Activated T-cell treated with anti-CD3 and anti-CD28 coated beads, Interleukin-2, amount 50 U/mL, for 24 hours (primary cell): Measurements from ENCODE around the gene RFT1.
"Not testable (repeated sequence)": the region's sequence is repeated elsewhere in the genome, so short reads cannot be mapped to it uniquely, and the experiment has no call there.

Source experiments
- DNase-seq: peaks from one replicate; pipeline ENCODE4 v3.0.0-alpha.2; 2020
- H3K27ac Mint-ChIP-seq: 2 replicates; pipeline ENCODE4 v1.8.0; 2020; ENCODE audit warnings: mild to moderate bottlenecking, mixed read lengths
- H3K27me3 Mint-ChIP-seq: 2 replicates; pipeline ENCODE4 v1.8.0; 2020; ENCODE audit warnings: mixed read lengths
- H3K36me3 Mint-ChIP-seq: 2 replicates; pipeline ENCODE4 v1.8.0; 2020; ENCODE audit warnings: low read depth, mixed read lengths
- H3K4me1 Mint-ChIP-seq: 2 replicates; pipeline ENCODE4 v1.8.0; 2020; ENCODE audit warnings: low read depth, mixed read lengths
- H3K4me3 Mint-ChIP-seq: 2 replicates; pipeline ENCODE4 v1.8.0; 2020; ENCODE audit warnings: mild to moderate bottlenecking, moderate library complexity, mixed read lengths
- H3K9me3 Mint-ChIP-seq: 2 replicates; pipeline ENCODE4 v1.8.0; 2020; ENCODE audit warnings: mixed read lengths

RFT1 gene

DNA sequence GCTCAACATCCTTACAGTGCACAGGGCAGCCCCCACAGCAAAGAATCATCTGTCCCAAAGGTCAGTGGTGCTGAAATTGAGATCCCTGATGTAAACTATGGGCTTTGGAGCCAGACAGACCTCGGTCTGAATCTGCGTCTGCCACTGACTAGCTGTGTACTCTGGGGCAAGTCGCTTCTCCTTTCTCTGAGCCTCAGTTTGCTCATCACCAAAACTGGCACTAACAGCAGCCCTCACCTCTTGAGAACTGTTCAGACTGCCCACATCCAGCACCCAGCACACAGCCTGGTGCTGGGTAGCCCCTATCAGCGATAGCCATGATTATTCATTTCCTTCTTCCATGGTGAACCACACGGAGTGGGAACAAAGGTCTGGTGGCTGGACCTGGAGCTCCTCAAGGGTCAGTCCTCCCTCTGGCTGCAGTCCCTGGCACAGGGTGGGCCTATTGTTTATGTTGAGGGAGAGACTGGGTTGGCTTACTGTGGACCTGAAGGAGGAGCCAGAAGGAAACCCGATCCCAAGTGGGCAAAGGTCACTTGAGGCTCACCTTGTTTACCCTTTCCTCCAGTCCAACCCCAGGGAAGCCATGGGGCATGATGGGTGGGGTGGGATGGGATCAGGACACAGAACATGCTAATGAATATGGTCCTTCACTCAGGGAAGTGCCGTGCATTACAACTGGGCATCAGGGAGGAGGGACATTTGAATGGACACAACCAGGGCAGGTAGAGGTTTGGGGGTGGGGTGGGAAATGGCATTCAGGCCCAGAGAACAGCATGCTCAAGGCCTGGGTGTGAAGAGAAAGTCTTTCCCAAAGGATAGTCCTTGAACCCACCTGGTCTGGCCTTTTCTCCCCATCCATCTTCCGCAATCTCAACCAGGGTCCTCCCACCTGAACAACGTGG is 29.2 kb upstream of the RFT1 start:
- Mint-ChIP-seq H3K4me1 (peaks cover 23% of the 10 kb centered on the region), H3K27ac (no peak overlapping the region), H3K4me3 (peak overlapping the region; percentile 79), H3K9me3 (no peaks in the 10 kb centered on the region), H3K27me3 (peaks cover 46% of the 10 kb centered on the region), H3K36me3 (no peaks in the 10 kb centered on the region)
- DNase-seq = no peak

DNA sequence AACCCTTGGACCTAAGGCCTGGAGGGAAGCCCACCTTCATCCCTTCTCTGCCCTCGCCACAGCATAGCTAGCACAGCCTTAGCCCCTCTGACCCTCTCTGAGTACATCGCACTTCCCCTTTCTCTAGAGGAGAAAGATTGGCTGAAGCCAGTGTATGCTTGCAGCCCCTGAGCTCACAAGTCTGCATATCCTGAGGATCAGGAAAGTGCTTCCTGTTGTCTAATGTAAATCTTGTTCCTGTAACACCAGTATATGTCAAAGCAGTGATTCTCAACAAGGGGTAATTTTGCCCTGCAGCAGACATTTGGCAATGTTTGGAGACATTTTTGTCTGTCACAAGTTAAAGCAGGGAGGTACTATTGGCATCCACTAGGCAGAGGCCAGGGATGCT is 28.5 kb upstream of the RFT1 start:
- H3K36me3 Mint-ChIP-seq = no peaks in the 10 kb centered on the region
- H3K9me3 Mint-ChIP-seq = no peaks in the 10 kb centered on the region
- H3K27ac Mint-ChIP-seq = no peak overlapping the region
- DNase-seq = no peak
- H3K4me3 Mint-ChIP-seq = no peak overlapping the region
- H3K4me1 Mint-ChIP-seq = peaks cover 23% of the 10 kb centered on the region
- H3K27me3 Mint-ChIP-seq = peaks cover 50% of the 10 kb centered on the region

DNA sequence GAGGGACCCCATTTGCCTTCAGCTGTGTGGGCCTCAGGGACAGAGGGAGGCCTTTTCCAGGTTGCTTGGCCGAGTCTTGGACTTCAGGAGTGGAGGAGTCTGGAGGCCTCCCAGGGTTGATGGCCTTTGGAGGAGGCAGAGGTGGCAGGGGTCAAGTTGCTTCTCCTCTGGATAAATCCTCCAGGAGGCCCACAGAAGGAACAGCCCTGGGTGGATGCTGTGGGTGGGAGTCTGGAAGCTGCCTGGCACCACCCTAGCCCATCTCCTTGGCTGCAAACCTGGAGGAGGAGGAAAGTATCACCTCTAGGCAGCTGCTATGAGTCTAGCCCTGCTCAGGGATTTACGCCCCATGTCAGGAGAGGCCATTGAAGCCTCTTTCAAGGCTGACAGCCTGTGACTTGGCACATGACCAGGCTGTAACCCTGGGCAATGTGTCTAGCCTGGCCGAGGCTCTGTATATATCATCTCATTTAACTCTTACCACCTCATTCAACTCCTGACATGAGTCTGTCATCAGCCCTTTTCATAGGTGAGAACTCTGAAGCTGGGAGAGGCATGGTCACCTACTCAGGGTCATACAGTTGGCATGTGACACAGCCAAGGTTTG is 27.8 kb upstream of the RFT1 start:
- H3K4me3 Mint-ChIP-seq = no peak overlapping the region
- peaks cover 17% of the 10 kb centered on the region for H3K4me1 Mint-ChIP-seq
- no peaks in the 10 kb centered on the region for H3K9me3 Mint-ChIP-seq
- H3K36me3 Mint-ChIP-seq = no peaks in the 10 kb centered on the region
- H3K27me3 Mint-ChIP-seq = peaks cover 57% of the 10 kb centered on the region
- no peak for DNase-seq
- H3K27ac Mint-ChIP-seq = no peak overlapping the region

DNA sequence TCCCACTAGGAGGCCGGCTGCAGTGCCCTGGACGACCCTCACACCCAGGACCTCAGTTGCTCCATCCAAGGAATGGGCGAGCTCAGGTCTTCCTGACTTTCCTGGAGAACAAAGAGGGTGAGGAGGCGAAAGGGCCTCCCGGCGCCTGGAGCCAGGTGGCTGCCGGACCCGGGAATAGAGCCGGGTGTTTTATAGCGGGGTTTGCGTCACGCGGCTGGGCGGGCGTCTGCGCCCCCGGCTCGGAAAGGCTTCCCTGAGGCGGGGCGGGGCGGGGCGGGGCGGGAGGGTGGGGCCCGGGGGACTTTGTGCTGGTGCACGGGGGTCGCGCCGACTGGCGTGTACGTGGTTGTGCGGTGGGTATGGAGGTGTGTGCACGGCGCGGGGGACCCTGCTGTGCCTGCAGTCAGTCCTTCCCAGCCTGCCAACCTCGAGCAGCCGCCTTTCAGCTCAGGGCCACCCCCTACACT is 26.2 kb upstream of the RFT1 start:
- Mint-ChIP-seq H3K4me1 (peaks cover 7% of the 10 kb centered on the region), H3K36me3 (no peaks in the 10 kb centered on the region), H3K27me3 (peaks cover 62% of the 10 kb centered on the region), H3K9me3 (no peaks in the 10 kb centered on the region), H3K27ac (no peak overlapping the region), H3K4me3 (no peak overlapping the region)
- no peak for DNase-seq

DNA sequence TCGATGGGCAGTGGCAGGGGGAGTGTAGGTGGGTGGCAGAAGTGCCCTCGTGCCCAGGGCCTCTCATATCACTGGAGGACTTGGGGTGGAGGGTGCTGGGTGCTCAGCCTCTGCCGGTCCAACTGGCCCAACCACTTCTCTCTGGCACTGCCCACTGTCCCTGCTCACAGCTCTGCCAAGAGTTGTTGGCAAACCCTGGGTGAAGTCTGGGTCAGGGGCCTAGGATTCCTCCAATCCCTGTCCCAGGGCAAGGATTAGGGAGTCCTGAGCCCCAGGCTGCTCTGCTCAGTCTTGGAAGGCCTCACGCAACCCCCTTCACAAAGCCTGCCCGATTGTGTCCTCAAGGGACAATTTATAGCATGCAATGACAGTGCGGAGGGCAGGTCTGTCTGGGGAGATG is 25.5 kb upstream of the RFT1 start:
- peaks cover 62% of the 10 kb centered on the region for H3K27me3 Mint-ChIP-seq
- no peak overlapping the region for H3K27ac Mint-ChIP-seq
- no peak overlapping the region for H3K4me3 Mint-ChIP-seq
- H3K9me3 Mint-ChIP-seq = no peaks in the 10 kb centered on the region
- no peak for DNase-seq
- H3K36me3 Mint-ChIP-seq = no peaks in the 10 kb centered on the region
- H3K4me1 Mint-ChIP-seq = peaks cover 7% of the 10 kb centered on the region

DNA sequence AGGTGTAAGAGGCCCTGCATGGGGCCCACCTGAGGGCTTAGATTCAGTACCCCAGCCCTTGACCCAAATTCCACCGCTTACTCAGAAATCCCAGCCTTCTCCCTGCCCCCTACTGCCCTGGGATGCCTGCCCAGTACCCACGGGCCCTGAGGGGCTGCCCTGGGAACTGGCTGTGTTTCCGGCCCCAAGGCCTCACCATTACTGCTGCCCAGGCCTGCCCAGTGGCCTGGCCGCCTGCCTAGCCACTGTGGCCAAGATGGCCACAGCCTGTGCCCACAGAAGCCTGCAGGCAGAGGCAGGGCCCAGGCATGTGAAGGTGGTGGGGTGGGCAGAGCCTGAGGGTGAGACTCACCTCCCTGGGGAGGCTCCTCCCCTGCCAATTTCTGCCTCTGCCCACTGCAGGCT is 24.6 kb upstream of the RFT1 start:
- Mint-ChIP-seq H3K9me3 (no peaks in the 10 kb centered on the region), H3K4me1 (peaks cover under 1% of the 10 kb centered on the region), H3K4me3 (no peak overlapping the region), H3K27me3 (peaks cover 57% of the 10 kb centered on the region), H3K27ac (no peak overlapping the region), H3K36me3 (no peaks in the 10 kb centered on the region)
- DNase-seq = no peak

DNA sequence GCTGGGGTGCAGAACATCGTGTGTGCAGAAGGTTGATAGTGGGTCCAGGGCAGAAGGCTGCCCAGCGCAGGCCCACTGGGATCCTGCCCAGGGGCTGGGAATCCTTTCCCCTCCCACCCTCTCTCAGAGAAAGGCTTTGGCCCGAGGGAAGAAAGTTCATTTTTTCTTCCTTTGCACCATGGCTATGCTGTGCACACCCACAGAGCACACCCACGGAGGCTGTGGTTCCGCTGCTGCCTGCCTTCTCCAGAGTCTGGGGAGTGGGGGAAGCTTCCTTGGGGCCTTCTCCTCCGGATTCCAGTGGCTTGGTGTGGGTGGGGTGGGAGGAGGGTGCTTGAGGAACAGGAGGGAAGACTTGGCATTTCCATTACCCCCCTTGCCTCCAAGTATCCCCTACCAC is 23.7 kb upstream of the RFT1 start:
- Mint-ChIP-seq H3K27me3 (peaks cover 56% of the 10 kb centered on the region), H3K4me3 (no peak overlapping the region), H3K4me1 (no peaks in the 10 kb centered on the region), H3K9me3 (no peaks in the 10 kb centered on the region), H3K27ac (no peak overlapping the region), H3K36me3 (no peaks in the 10 kb centered on the region)
- no peak for DNase-seq

DNA sequence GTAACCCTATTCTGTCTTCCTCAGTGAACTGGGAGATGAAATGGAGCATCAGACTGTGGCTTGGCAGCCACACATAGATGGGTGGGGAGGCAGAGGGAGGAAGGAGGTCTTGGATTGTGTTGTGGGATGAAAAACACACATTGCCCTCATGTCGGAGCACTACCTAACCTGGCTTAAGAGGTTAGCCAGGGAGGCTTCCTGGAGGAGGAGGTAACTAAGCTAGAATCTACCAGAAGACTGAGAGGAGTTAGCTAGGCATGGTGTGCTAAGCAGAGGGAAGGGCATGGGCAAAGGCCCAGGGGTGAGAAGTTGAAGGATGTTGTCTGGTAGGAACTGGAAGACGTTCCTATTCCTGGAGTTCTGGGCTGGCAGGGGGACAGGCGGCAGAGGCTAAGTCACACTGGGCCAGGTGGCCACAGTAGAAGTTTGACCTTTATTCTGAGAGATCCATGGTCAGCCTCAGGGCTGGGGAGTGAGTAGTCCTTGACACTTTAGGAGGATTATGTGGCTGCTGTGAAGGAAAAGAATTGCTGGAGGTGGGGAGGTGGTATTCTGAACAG is 23.1 kb upstream of the RFT1 start:
- no peaks in the 10 kb centered on the region for H3K36me3 Mint-ChIP-seq
- no peaks in the 10 kb centered on the region for H3K9me3 Mint-ChIP-seq
- DNase-seq = no peak
- H3K27me3 Mint-ChIP-seq = peaks cover 51% of the 10 kb centered on the region
- no peak overlapping the region for H3K4me3 Mint-ChIP-seq
- no peaks in the 10 kb centered on the region for H3K4me1 Mint-ChIP-seq
- H3K27ac Mint-ChIP-seq = no peak overlapping the region

DNA sequence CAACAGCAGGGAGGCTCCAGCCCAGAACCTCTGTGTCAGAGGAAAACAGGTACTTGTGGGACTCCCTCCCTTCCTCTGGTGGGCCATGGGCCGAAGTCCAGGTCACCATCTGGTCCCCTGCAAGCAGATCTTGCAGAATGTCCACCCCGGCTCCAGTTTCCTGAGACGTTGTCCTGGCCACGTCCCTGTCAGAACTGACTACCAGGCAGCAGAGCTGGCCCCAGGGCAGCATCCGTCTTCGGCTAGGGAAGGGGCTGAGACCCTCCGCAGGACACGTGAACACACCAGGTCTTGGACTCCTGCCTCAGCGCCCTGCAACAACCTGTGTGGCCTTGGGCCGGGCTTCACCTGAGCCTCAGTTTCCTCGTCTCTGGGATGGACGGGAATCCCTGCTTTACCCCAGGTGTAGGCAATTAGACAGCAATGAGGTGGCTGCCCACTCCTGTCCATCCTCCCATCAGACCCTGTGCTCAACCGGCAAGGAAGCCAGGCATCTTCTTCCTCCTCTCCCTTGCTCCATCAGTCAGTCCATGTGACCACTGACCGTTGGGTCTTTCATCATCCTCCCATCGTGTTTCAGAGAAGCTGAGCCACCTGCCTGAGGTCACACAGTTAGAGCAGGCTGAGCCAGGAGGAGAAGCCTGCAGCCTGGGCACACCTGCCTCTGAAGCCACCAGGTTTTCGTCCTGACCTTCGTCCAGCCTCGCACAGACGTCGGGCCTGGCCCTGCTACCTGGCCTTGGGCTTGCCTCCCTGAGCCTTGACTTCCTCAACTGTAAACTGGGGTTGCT is 21.8 kb upstream of the RFT1 start:
- Mint-ChIP-seq H3K9me3 (no peaks in the 10 kb centered on the region), H3K36me3 (no peaks in the 10 kb centered on the region), H3K27ac (no peak overlapping the region), H3K4me3 (no peak overlapping the region), H3K4me1 (no peaks in the 10 kb centered on the region), H3K27me3 (peaks cover 40% of the 10 kb centered on the region)
- no peak for DNase-seq

DNA sequence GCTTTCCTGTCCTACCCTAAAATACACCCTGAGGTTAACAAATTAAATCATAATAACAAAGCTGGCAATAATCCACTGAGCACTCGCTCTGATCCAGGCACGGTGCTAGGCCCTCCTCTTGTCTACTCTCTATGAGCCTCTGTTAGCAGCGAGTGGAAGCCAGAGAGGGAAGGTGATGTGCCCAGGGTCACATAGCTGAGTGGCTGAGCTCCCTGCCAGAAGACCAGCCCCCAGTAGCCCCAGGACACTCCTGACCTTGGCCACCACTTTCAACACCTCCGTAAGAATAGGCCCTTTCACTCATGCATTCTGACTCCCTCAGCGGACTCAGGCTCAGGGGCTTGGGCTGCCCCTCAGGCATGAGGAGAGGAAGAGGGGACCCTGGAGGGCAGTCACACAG is 21.2 kb upstream of the RFT1 start:
- no peak overlapping the region for H3K4me3 Mint-ChIP-seq
- DNase-seq = no peak
- no peaks in the 10 kb centered on the region for H3K36me3 Mint-ChIP-seq
- H3K27me3 Mint-ChIP-seq = peaks cover 34% of the 10 kb centered on the region
- H3K4me1 Mint-ChIP-seq = no peaks in the 10 kb centered on the region
- H3K9me3 Mint-ChIP-seq = no peaks in the 10 kb centered on the region
- no peak overlapping the region for H3K27ac Mint-ChIP-seq

DNA sequence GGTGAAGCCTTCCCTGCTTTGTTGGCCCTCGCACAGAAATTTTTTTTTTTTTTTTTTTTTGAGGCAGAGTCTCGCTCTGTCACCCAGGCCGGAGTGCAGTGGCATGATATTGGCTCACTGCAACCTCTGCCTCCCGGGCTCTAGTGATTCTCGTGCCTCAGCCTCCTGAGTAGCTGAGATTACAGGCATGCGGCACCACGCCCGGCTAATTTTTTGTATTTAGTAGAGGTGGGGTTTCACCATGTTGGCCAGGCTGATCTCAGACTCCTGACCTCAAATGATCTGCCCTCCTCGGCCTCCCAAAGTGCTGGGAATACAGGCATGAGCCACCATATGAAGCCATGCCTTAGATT is 20.8 kb upstream of the RFT1 start:
- H3K36me3 Mint-ChIP-seq, H3K4me3 Mint-ChIP-seq, H3K27ac Mint-ChIP-seq, DNase-seq, H3K4me1 Mint-ChIP-seq, H3K9me3 Mint-ChIP-seq: not testable (repeated sequence)
- peaks cover 31% of the 10 kb centered on the region for H3K27me3 Mint-ChIP-seq

DNA sequence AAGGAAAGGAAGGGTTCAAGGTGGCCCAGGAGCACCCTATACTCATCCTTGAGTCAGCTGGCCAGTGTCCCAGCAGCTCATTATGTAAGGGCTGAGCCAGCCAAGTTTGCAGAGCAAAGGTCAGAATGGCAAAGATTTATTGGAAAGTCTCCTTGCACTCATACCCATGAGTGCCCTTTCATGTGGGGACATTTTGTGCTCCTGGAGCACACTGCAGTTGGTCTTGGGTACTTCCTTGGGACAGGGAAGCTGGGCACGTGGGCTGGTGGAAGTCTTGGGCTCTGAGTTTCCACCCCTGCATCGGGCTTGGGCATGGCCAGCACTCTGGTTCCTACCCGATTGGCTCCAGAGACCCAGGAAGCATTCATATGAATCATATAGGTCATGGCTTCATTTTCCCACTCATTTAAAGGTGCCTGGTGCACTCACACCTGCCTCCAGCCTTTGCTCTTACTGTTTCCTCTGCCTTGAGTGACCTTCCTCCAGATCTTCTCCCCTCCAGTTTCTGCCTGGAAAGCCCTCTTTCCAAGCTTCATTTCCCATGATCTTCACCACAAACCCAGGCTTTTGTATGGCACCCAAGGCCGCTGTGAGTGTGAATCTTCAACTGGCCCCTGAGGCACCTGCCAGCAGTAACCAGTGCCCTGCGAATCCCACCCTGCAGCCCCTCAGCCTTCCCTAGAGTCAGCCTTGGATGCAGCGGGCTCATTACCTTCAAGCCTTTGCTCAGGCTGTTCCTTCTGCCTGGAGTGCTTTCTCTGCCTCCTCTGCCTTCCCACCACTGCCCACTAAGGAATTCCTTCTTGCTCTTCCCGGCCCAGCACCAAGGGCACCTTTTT is 20.2 kb upstream of the RFT1 start:
- Mint-ChIP-seq H3K27me3 (peaks cover 26% of the 10 kb centered on the region), H3K36me3 (no peaks in the 10 kb centered on the region), H3K4me1 (no peaks in the 10 kb centered on the region), H3K4me3 (no peak overlapping the region), H3K27ac (no peak overlapping the region), H3K9me3 (no peaks in the 10 kb centered on the region)
- no peak for DNase-seq

DNA sequence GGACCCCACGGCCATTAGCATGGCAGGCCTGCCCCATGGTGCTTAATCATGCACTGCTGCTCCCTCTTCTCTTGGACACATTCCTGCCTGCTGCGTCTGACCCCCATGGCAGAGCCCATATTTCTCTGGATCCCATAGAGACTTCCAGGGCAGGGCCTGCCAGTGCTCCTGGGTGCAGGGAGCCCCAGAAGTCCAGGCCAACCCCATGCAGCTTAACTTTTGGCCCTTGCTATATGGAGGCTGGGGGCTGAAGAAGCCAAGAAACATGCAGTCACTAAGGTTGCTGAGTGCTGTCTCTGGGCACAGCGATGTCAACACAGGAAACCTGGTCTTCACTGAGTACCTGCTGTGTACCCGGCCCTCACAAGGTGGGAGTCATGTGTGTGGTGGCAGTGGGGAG is 19.5 kb upstream of the RFT1 start:
- no peak for DNase-seq
- H3K36me3 Mint-ChIP-seq = no peaks in the 10 kb centered on the region
- H3K27me3 Mint-ChIP-seq = peaks cover 18% of the 10 kb centered on the region
- no peaks in the 10 kb centered on the region for H3K4me1 Mint-ChIP-seq
- H3K4me3 Mint-ChIP-seq = no peak overlapping the region
- H3K27ac Mint-ChIP-seq = no peak overlapping the region
- no peaks in the 10 kb centered on the region for H3K9me3 Mint-ChIP-seq
